Measurements from ENCODE around the gene LMAN2L.

- TF ChIP-seq EZH2 (IDR thresholded peaks at IDR 0.05), result no peak
- no peak for TF ChIP-seq POLR2AphosphoS5 (IDR thresholded peaks at IDR 0.05; ENCODE audit: borderline replicate concordance, low read depth, low read length)
Measured at GRCh38 chr2:96771796-96772618, 32.1 kb upstream of the LMAN2L start.

All from SK-N-MC (cell line).